ENCODE data around the gene RECK.

RECK gene

GRCh38 chr9:36093384-36093783, 56.7 kb downstream of the RECK start:
- FAIRE-seq (no peak), DNase-seq (ENCODE audit: insufficient read length, low spot score) (no peak)
- no peak for TF ChIP-seq POLR2A (IDR thresholded peaks at IDR 0.05; ENCODE audit: low read depth, low read length)

GRCh38 chr9:36099718-36100117, 63.0 kb downstream of the RECK start:
- TF ChIP-seq POLR2A (IDR thresholded peaks at IDR 0.05; ENCODE audit: low read depth, low read length) = no peak
- DNase-seq (ENCODE audit: insufficient read length, low spot score) (no peak), FAIRE-seq (no peak)

GRCh38 chr9:36100532-36100931, 63.8 kb downstream of the RECK start:
- FAIRE-seq (no peak), DNase-seq (ENCODE audit: insufficient read length, low spot score) (no peak)
- no peak for TF ChIP-seq POLR2A (IDR thresholded peaks at IDR 0.05; ENCODE audit: low read depth, low read length)

GRCh38 chr9:36101916-36102741, 65.4 kb downstream of the RECK start:
- DNase-seq (ENCODE audit: insufficient read length, low spot score) (peak; percentile 34), FAIRE-seq (peak; percentile 98)
- no peak for TF ChIP-seq POLR2A (IDR thresholded peaks at IDR 0.05; ENCODE audit: low read depth, low read length)

GRCh38 chr9:36102742-36103495, 66.2 kb downstream of the RECK start:
- FAIRE-seq = peak; percentile 75
- TF ChIP-seq POLR2A (IDR thresholded peaks at IDR 0.05; ENCODE audit: low read depth, low read length) = no peak
- DNase-seq (ENCODE audit: insufficient read length, low spot score) = no peak

- no peak for TF ChIP-seq POLR2A (IDR thresholded peaks at IDR 0.05; ENCODE audit: low read depth, low read length)
Measured at GRCh38 chr9:36109071-36109470, 72.4 kb downstream of the RECK start.

GRCh38 chr9:36110434-36110833, 73.7 kb downstream of the RECK start:
- DNase-seq (ENCODE audit: insufficient read length, low spot score) (no peak), FAIRE-seq (no peak)
- TF ChIP-seq POLR2A (IDR thresholded peaks at IDR 0.05; ENCODE audit: low read depth, low read length) = no peak

More at GRCh38 chr9:36109071-36109470, 72.4 kb downstream of the RECK start:
- DNase-seq (ENCODE audit: insufficient read length, low spot score) = no peak
- FAIRE-seq = no peak

GRCh38 chr9:36112516-36112915, 75.8 kb downstream of the RECK start:
- DNase-seq (ENCODE audit: insufficient read length, low spot score) (no peak), FAIRE-seq (no peak)
- TF ChIP-seq POLR2A (IDR thresholded peaks at IDR 0.05; ENCODE audit: low read depth, low read length) = no peak

GRCh38 chr9:36113999-36114398, 77.3 kb downstream of the RECK start:
- DNase-seq (ENCODE audit: insufficient read length, low spot score) (no peak), FAIRE-seq (no peak)
- TF ChIP-seq POLR2A (IDR thresholded peaks at IDR 0.05; ENCODE audit: low read depth, low read length) = no peak

- no peak for TF ChIP-seq POLR2A (IDR thresholded peaks at IDR 0.05; ENCODE audit: low read depth, low read length)
- FAIRE-seq (no peak), DNase-seq (ENCODE audit: insufficient read length, low spot score) (no peak)
Measured at GRCh38 chr9:36116593-36116992, 79.9 kb downstream of the RECK start.

- no peak for DNase-seq (ENCODE audit: insufficient read length, low spot score)
- TF ChIP-seq POLR2A (IDR thresholded peaks at IDR 0.05; ENCODE audit: low read depth, low read length) = no peak
- no peak for FAIRE-seq
Measured at GRCh38 chr9:36118201-36118600, 81.5 kb downstream of the RECK start.

GRCh38 chr9:36118706-36119105, 82.0 kb downstream of the RECK start:
- DNase-seq (ENCODE audit: insufficient read length, low spot score) (no peak), FAIRE-seq (no peak)
- TF ChIP-seq POLR2A (IDR thresholded peaks at IDR 0.05; ENCODE audit: low read depth, low read length) = no peak

GRCh38 chr9:36119476-36119875, 82.8 kb downstream of the RECK start:
- DNase-seq (ENCODE audit: insufficient read length, low spot score) (no peak), FAIRE-seq (no peak)
- no peak for TF ChIP-seq POLR2A (IDR thresholded peaks at IDR 0.05; ENCODE audit: low read depth, low read length)

- FAIRE-seq (no peak), DNase-seq (ENCODE audit: insufficient read length, low spot score) (no peak)
- no peak for TF ChIP-seq POLR2A (IDR thresholded peaks at IDR 0.05; ENCODE audit: low read depth, low read length)
Measured at GRCh38 chr9:36120705-36121104, 84.0 kb downstream of the RECK start.

GRCh38 chr9:36121971-36122370, 85.3 kb downstream of the RECK start:
- FAIRE-seq = no peak
- no peak for TF ChIP-seq POLR2A (IDR thresholded peaks at IDR 0.05; ENCODE audit: low read depth, low read length)
- no peak for DNase-seq (ENCODE audit: insufficient read length, low spot score)

All from H54 (cell line).